ENCODE data around the gene TMC3.
A peak's percentile ranks its signal among the peaks of the same experiment; 100 is the strongest.

The TMC3 gene

DNA sequence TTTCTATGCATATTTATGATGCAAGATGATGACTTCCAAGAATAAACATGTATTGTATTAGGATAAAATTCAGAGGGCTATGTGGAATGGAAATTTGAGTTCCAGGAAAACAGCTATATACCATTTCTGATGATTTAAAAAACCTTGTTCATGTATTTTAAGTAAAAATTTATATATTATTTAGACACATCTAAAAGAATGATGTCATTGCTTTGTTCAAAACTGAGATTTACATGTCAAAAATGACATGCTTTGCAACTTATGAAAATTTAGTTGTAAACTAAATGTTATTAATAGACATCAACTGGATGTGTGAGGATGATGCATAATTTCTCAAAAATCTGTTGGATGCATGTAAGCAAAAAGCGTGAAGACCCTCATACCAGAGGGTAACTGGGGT lies 52.3 kb downstream of the TMC3 start:
- ATAC-seq: no peak

DNA sequence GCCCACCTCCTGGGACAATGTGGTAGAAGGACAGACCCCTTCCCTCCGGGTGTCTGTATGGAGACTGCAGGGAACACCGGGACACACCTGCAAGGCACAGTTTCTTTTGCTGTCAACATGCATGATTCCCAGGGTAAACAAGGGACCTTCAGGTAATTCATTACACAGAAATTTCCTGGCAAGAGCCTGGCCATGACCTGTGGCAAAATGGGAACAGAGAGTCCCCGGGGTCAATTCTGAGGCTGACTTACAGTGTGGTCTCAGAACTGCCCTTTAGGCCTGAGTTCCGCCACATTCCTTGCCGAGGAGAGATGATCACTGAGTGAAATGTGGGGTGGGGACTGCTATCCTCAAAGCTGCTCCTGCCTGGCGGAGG lies 56.4 kb downstream of the TMC3 start:
- no peak for ATAC-seq

DNA sequence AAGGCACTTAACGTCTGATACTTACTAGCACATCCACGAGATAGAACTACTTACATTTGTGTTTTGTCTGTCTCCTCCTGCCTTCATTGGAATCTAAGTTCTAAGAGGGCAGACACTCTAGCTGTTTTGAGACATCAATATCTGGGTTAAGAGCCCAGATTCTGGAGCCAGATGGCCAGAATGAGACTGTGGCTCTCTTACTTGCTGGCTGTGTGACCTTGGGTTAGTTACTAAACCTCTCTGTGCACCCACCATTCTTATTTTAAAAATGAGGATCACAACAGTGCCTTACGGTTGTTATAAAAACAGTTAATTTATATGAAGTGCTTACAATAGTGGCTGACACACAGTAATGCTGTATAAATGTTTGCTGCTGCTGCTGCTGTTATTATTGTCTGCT lies 57.7 kb downstream of the TMC3 start:
- no peak for ATAC-seq

- ATAC-seq: peak; percentile 57 to 59
Measured at GRCh38 chr15:81315452-81316175, 58.4 kb downstream of the TMC3 start.

DNA sequence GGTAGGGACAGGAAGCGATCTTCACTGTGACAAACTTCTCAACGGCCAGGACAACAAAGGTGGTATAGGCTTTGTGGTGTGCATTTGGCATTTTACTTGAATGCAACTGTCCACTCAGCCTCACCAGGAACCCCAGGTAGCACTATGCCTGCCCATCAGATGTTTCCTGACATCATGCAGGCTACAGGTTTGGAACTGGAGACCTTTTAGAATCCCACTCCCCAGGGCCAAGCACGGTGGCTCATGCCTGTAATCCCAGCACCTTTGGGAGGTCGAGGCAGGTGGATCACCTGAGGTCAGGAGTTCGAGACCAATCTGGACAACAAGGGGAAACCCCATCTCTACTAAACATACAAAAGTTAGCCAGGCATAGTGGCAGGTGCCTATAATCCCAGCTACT lies 59.6 kb downstream of the TMC3 start:
- no peak for ATAC-seq

DNA sequence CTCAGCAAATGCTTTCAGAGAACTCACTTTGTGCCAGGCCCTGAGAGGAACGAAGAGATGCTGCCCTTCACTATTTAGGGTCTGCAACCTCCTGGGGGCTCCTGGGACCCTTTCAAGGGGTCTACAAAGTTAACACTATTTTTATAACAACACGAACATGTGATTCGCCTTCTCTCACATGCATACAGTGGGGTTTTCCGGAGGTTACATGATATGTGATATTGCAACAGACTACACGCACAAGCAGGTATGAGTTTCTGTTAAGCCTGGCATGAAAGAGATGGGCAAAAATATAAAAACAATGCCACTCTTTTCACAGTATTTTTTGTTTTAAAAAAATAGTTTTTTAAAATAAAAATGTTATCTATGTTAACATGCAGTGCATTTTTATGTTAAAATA lies 60.3 kb downstream of the TMC3 start:
- ATAC-seq: no peak

- no peak for ATAC-seq
Measured at GRCh38 chr15:81312790-81313543, 61.0 kb downstream of the TMC3 start.

DNA sequence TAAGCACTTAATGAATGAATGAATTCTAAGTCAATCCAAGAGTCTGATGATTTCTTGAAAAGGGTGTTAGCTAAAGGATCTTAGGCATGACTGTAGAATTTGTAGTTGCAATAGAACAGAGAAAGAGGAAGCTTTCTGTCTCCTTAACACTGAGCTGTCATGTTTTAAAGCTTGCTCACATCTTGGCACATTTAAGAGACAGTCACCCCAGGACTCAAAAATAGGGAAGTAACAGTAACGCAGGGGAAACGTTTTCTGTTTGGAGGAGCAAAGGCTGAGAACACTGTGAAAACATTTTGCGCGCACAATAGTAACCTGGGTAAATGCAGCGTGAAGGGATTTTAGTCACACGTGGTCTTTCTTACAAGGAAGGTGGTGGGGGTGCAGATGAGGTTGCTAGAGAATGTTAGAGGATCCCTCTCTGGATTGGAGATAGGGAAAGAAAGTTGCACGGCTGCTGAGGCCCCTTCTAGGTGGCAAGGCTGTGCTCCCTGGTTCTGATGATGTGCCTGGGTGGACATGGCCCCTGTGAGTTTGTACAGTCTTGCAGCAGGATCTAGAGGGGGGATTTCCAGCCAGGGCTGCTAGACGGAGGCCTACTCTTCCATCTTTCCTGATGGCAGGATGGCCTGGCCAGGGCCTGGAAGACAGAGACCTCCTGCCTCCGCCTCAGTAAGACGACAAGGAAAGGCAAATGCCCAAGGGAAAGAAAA lies 62.1 kb downstream of the TMC3 start:
- peak in 1 of 2 donors; percentile 17 for ATAC-seq

DNA sequence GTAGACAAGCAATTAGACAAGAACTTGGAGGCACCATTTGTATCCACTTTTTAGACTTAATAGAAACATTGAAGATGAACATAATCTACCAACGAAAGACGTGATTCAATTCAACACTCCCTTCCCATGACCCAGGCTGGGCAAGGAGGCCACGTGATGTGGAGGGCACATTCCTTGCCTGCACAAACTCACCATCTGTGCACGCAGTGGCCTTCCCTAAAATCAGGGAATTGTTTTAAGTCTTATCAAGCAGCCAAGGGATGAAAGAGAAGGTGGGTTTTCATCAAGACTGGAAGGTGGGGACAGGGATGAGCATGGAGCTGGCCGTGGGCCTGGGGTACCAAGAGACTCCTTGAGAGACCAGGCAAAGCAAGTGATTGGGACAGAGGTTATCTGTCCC lies 63.5 kb downstream of the TMC3 start:
- no peak for ATAC-seq

DNA sequence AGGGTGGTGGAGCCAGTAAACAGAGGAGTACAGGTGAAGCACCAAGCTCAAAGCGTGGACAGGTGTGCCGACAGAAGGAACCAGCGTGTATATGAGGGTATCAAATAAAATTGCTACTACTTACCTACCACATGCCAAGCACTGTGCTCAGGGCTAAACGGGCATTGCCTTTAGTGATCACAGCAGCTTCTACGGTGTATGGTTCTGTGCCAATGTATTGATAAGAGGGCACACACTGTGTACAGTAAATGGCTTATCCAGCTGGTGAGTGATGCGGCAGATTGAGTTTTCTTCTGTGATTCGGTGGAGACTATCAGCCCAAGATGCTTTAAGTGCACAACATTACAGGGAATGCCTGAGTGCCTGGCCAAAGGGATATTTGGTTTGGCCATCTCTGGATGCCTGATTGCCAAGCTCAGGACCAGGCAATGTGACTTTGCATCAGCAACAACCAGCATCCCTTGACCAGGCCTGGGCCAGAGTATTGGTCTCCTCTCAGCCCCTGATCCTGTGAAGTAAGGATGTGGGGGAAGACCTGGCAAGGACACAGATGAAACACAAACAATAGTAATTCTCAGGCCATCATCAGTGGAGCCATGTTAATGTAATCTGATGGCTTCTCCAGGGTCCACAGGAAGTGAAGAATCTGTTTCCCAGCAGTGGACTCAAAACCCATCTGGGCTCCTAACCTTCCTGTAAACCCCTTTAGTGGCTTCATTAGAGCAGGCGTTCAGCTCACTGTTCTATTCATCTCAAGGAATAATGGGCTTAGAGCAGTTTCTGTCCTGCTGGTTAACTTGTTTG lies 64.2 kb downstream of the TMC3 start:
- ATAC-seq: no peak

- ATAC-seq: no peak
Measured at GRCh38 chr15:81308260-81308659, 65.8 kb downstream of the TMC3 start.

DNA sequence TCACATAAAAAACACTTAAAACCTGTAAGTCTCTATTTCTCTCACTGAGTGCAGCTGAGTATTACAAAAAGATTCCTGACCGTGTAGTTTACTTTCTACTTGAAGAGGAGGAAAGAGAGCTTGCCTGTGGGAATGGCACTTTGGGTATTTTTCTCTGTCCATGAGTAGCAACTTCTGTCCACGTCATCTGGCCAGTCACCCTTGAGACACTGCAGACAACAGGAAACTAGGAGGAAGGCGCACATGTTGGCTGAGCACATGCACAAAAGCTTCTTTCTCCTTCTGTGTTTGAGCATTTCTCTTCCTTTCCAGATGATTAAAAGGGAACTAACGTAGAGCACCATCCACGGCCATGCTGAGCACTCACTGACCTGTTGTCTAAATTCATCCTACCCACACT lies 69.8 kb downstream of the TMC3 start:
- peak; percentile 15 to 17 for ATAC-seq

GRCh38 chr15:81303244-81304225 lies 70.5 kb downstream of the TMC3 start:
- peak; percentile 10 to 14 for ATAC-seq

DNA sequence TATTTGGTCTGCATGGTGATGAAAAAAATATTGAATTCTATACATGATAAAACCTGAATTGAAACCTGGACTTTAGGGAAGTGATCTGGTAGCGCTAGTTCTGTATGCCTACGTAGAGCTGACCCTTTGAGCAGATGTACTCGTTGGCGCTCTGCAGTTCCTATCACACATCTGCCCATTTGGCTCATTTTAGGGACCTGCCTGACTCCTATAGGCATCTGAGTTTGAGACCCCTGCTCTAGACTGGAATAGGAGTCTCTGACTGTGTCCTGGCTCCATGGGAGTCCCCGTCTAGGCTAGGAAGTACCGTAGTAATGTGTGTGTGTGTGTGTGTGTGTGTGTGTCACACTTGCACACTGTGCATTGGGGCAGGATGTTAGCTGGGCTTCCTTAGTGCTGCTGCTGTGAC lies 71.3 kb downstream of the TMC3 start:
- ATAC-seq: peak in 1 of 2 donors; percentile 12

DNA sequence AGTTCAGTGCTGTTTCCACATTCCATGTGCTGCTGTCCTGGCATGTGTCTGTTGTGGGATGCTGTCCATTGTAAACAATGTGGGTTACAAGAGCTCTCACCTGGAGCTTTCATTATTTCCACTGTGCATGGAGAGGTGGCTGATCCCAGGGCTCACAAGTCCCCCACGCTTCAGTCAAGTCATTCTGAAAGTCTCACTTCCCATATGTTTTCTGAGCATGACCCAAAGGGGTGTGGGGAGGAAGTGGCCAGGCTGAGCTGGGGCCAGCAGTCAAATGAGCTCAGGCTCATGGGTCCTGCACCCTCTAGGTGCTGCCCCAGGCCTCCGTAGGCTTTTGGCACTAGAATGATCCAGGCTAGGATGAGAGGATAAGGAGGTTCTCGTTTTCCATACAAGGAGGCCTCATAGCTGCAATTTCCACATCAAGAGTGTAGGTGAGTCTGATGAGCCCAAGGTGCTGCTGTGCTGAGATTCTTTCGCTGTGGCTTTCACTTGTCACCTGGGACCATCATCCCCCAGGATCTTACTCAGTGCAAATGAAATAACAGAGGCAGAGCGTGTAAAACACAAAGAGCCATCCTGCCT lies 72.1 kb downstream of the TMC3 start:
- peak; percentile 39 to 40 for ATAC-seq

- ATAC-seq: no peak
Measured at GRCh38 chr15:81301385-81301784, 72.6 kb downstream of the TMC3 start.

GRCh38 chr15:81299630-81300273 lies 74.3 kb downstream of the TMC3 start:
- no peak for ATAC-seq

- ATAC-seq: no peak
Measured at GRCh38 chr15:81299156-81299555, 74.9 kb downstream of the TMC3 start.

GRCh38 chr15:81298611-81299010 lies 75.4 kb downstream of the TMC3 start:
- ATAC-seq: no peak
